ENCODE data around the gene ACOX1.

- TF ChIP-seq EZH2 (IDR thresholded peaks at IDR 0.05; ENCODE audit: borderline replicate concordance, low read depth, low read length, severe bottlenecking), result no peak
- TF ChIP-seq, protein P1, sequence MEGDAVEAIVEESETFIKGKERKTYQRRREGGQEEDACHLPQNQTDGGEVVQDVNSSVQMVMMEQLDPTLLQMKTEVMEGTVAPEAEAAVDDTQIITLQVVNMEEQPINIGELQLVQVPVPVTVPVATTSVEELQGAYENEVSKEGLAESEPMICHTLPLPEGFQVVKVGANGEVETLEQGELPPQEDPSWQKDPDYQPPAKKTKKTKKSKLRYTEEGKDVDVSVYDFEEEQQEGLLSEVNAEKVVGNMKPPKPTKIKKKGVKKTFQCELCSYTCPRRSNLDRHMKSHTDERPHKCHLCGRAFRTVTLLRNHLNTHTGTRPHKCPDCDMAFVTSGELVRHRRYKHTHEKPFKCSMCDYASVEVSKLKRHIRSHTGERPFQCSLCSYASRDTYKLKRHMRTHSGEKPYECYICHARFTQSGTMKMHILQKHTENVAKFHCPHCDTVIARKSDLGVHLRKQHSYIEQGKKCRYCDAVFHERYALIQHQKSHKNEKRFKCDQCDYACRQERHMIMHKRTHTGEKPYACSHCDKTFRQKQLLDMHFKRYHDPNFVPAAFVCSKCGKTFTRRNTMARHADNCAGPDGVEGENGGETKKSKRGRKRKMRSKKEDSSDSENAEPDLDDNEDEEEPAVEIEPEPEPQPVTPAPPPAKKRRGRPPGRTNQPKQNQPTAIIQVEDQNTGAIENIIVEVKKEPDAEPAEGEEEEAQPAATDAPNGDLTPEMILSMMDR (IDR thresholded peaks at IDR 0.05; ENCODE audit: borderline replicate concordance, extremely low read depth, low read length, poor library complexity, severe bottlenecking), result no peak
Measured at GRCh38 chr17:75899353-75899752, 79.6 kb downstream of the ACOX1 start.
